PFSK-1 (cell line): ENCODE data around the gene LRRC4B.

Source experiments
- FOXP2 ChIP-seq: optimal IDR thresholded peaks from 2 replicates; pipeline ENCODE3; 2011; ENCODE audit warnings: borderline replicate concordance, control low read depth, inconsistent platforms; ENCODE audit not compliant: insufficient read depth; ENCODE audit errors: extremely low read length, extremely low read depth
- POLR2AphosphoS5 ChIP-seq: IDR thresholded peaks from 2 replicates; pipeline ENCODE4 v1.6.1; 2012; ENCODE audit warnings: low read depth, mild to moderate bottlenecking, control low read depth, low read length, moderate library complexity
- REST ChIP-seq, 2 experiments: IDR thresholded peaks; 2 replicates each; pipeline versions ENCODE4 v1.6.1 to v1.8.0; 2011 to 2012; ENCODE audit warnings: low read depth in 2 of 2, low read length in 2 of 2, control low read depth in 1 of 2, inconsistent platforms in 1 of 2, mild to moderate bottlenecking in 1 of 2, moderate library complexity in 1 of 2; ENCODE audit not compliant: insufficient read depth in 1 of 2
- SIN3A ChIP-seq: IDR thresholded peaks from 2 replicates; pipeline ENCODE4 v1.6.1; 2012; ENCODE audit warnings: mild to moderate bottlenecking, low read length, moderate library complexity, borderline replicate concordance; ENCODE audit not compliant: insufficient read depth

- TF ChIP-seq POLR2AphosphoS5 (no peak), REST (IDR thresholded peaks at IDR 0.05; ENCODE audit: insufficient read depth in 1 of 2, low read depth in 2 of 2, low read length in 2 of 2) (no peak), FOXP2 (no peak), SIN3A (no peak)
Measured at GRCh38 chr19:50555033-50555432, 13.2 kb downstream of the LRRC4B start.
